Medulla oblongata (tissue), 1 donor: ENCODE data around the gene ITM2B.
A peak's percentile ranks its signal among the peaks of the same experiment; 100 is the strongest.

Experiments used
- DNase-seq: peaks from one replicate; pipeline ENCODE4 v3.0.0-alpha.2; 2015; ENCODE audit errors: extremely low spot score

ITM2B gene

DNA sequence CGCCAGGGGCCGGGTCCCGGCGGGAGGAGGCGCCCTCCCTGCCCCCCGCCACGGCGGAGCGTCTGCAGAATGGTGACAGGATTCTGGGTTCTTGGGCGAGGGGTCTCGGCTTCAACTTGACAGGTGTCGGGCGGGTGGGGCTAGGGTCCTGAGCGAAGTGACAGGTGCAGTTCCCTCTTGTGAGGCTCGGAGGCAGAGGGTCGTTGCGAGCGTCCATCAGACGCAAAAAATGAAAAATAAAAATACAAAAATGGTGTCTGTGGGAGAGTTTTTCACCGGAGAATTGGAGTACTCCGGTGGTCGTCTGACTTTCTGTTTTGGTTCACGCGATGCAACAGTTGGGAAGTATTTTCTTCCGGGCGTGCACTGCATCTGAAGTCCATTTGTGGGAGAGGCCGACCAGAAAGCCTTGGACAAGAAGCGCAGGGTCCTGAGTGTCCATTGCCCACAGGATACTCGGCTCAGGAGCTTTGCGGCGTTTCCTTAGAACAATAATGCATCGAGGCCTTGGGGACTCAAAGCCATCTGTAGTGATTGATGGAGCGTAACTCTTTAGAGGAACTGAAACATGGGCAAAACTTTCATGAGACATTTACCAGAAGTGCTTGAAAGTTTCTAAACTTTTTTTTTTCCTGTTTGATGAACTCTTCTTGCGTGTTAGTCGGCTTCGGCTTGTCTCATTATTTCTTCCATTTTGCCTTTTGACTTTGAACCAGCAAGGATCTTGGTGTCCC is 71.3 kb downstream of the ITM2B start:
- DNase-seq: peak; percentile 75

DNA sequence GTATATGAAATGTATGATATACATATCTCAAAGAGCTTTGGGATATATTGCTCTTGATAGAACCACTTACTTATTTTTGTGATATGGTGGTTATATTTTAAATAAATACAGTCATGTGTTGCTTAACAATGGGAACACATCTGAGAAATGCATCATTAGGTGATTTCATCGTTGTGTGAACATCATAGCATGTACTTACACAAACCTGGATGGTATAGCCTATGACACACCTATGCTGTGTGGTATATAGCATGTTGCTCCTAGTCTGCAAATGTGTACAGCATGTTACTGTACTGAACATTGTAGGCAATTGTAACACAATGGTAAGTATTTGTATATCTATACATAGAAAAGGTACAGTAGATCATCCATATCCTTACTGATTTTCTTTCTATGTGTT is 78.2 kb downstream of the ITM2B start:
- no peak for DNase-seq

DNA sequence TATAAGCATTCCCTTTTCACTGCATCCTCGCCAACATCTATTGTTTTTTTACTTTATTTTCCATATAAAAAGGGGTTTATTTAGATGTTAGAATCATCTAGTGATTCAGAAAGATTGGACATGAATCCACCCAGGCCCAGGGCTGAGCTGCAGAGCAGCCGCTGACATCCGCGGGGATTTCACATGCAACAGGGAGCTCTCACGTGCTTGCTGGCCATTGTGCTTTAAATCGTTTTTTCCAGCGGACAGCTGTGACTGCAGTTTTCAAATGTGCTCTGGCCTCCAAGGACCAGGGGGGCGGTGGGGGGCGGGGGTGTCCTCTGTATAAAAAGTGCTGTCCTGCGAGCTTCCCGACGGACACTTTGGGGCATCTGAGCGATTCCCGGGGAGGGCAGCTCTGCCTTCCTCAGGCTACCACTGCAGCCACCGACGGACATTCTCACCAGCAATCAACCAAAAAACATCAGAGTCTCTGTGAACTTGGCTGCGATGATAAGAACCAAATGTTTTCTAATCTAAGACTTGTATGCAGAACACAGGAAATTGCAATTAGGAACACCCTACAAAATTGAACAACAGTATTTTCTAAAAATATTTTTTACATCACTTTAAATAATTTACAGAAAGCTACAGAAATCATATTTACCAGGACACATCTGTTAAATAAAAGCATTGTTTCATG is 83.1 kb downstream of the ITM2B start:
- no peak for DNase-seq

DNA sequence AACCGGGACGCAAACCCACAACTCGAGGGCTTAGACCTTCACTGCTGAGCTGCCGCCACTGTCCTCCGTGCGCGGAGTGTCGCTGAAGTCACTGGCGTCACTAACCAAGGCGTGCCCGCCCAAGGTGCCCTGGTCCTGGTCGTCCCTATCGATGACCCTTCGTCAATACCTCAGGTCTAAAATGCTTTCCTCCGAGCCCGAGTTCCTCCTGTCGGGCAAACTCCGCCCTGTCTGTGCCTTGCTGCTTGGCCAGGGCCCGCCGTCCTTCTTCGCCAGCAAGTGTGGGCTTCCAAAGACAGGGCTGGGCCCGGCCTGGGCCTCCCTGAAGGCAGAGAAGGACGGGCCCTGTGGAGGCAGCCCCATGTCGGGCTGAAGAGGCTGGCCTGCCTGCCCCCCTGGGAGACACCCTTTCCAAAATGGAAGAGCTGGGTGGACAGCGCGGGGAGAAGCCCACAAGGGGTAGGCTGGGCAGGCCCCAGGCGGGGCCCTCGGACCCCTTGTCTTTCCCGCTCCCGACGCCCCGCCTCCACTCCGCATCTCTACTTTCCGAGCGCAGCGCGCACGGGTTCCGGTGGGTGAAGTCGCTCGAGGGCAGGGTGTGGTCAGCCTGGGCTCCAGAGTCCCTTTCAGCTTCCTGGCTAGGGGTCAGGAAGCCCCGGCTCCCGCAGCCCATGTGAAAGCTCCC is 84.0 kb downstream of the ITM2B start:
- DNase-seq: no peak

DNA sequence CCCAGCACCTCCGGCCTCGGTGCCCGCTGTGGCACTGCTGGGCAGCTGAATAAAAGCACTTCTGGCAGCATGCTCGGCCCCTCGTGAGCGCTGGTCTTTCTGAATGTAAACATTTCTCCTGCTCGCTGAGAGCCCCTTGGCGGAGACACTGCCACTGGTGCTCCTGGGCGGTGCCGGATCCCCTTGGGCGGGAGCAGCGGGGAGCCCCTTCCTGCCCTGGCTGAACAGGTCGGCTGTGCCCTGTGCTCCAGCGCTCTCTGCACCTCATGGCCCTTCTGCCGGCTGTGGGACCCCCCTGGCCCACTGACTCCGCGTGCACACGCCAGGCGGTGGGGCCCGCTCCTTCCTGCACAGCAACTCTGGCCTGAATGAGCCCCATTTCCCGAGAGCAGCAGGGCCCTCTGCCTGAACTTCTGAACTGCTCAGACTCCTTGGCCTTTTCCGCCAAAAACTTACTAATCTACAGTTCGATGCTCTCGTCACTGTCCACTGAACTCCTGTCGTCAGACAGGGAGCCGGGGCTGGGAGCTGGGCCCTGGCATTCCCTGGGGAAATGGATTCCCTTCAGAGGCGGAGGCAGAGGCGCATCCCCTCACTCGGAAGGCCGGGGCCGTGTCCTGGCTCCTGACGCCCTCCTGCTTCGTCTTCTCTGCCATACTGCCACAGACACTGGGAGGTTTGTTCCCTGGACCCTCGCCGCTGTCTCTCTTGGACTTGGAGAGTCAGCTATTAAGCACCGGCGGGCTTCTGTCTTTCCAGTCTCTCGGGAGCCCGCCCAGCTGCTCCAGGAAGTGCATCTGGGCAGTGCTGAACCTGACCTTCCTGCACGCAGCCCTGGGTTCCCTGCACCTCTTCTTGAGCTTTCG is 84.7 kb downstream of the ITM2B start:
- DNase-seq: no peak

DNA sequence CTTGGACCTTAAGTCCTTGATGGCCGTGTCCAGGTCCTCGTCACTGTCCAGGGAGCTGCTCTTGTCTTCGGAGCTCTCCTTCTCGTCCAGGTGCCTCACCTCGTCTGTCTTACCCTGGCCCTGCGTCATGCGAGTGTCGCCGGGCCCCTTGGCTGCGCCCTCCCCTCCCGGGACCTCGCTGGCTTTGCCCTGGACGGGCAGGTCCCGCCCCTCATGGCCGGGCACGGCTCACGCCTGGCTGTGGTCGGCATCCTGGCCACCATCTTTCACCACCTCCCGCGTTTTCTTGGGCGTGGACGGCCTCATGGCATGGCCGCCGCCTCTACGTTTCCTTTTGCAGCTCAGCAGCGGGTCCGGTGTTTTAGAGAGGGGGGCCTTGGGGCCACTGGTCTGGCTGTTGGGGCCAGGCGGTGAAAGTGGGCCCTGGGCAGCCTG is 85.4 kb downstream of the ITM2B start:
- no peak for DNase-seq

DNA sequence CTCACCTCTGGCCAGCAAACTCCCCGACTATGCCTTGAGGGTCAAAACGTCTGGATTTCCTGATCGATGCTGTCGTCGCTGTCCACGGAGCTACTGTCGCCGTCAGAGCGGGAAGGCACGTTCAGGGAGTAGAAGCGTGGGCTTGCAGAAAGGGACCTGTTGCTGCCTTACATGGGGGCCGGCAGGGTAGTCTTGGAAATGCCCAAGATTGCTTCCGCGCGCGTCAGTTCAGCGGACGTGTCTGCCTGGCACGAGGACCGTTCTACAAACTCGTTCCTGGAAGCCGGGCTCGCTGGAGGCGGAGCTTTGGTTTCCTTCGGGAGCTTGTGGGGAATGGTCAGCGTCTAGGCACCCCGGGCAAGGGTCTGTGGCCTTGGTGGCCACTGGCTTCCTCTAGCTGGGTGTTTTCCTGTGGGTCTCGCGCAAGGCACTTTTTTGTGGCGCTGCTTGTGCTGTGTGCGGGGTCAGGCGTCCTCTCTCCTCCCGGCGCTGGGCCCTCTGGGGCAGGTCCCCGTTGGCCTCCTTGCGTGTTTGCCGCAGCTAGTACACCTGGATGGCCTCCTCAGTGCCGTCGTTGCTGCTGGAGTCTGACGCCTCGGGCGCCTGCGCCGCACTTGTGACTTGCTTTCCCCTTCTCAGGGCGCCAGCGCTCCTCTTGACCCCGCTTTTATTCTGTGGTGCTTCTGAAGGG is 86.0 kb downstream of the ITM2B start:
- no peak for DNase-seq
